Vagina (tissue), 2 donors: ENCODE results near the gene GNA15. TPM values are rescaled to one million over a fixed set of nuclear protein-coding genes. Genes with fewer than 3 reads are reported as not detected.

Experiments
- DNase-seq, 2 donors: peaks; one replicate each; pipeline ENCODE4 v3.0.0-alpha.2; 2017; ENCODE audit errors: extremely low spot score in 2 of 2
- H3K27ac ChIP-seq: fragments of 200-600 bp; sonication (generic); one replicate; pipeline ENCODE4 v1.5.1; 2019
- H3K27me3 ChIP-seq: fragments of 200-600 bp; sonication (generic); one replicate; pipeline ENCODE4 v1.5.1; 2019
- H3K36me3 ChIP-seq, 2 donors: fragments of 200-600 bp; sonication (generic); one replicate each; pipeline ENCODE4 v1.5.1; 2017 to 2019
- H3K4me1 ChIP-seq: fragments of 200-600 bp; sonication (generic); one replicate; pipeline ENCODE4 v1.5.1; 2019
- H3K4me3 ChIP-seq, 2 donors: fragments of 200-600 bp; sonication (generic); 1 replicate in 1 of 2; 2 replicates in 1 of 2; pipeline ENCODE4 v1.5.1; 2016 to 2019
- H3K9me3 ChIP-seq: fragments of 200-600 bp; sonication (generic); one replicate; pipeline ENCODE4 v1.5.1; 2019
- POLR2A ChIP-seq, 2 donors: fragments of 450-650 bp; IDR thresholded peaks; one replicate each; pipeline ENCODE4 v1.6.1; 2017; ENCODE audit warnings: antibody characterized with exemption in 2 of 2, mild to moderate bottlenecking in 2 of 2, moderate library complexity in 2 of 2
- POLR2AphosphoS5 ChIP-seq, 2 donors: sonication (generic); formaldehyde crosslinking; IDR thresholded peaks; one replicate each; pipeline ENCODE4 v1.9.0; 2017; ENCODE audit warnings: antibody characterized with exemption in 2 of 2, mild to moderate bottlenecking in 2 of 2, low read depth in 1 of 2; ENCODE audit not compliant: insufficient read depth in 1 of 2
- intact Hi-C: fragments of 100-400 bp; cut with DNase I; formaldehyde crosslinking; loops from one replicate; pipeline ENCODE4 v1.15.1; 2023
- total RNA-seq: library from RNA; depleted of rRNA; stranded (reverse); fragments of >200 nt; gene quantifications from one replicate; pipeline ENCODE4 v1.2.3, GENCODE V29; 2016
- TF ChIP-seq, protein P1 (sequence below), 3 experiments: fragments of 450-650 bp in 2 of 3; fragments of 200-600 bp in 1 of 3; sonication (generic) in 1 of 3; IDR thresholded peaks; one replicate each; pipeline ENCODE4 v1.5.1; 2017 to 2019; ENCODE audit warnings: antibody characterized with exemption in 3 of 3, mild to moderate bottlenecking in 2 of 3, moderate library complexity in 2 of 3

Gene GNA15
- total RNA-seq, 1 donor from 2014 or later: 28.2 TPM

DNA sequence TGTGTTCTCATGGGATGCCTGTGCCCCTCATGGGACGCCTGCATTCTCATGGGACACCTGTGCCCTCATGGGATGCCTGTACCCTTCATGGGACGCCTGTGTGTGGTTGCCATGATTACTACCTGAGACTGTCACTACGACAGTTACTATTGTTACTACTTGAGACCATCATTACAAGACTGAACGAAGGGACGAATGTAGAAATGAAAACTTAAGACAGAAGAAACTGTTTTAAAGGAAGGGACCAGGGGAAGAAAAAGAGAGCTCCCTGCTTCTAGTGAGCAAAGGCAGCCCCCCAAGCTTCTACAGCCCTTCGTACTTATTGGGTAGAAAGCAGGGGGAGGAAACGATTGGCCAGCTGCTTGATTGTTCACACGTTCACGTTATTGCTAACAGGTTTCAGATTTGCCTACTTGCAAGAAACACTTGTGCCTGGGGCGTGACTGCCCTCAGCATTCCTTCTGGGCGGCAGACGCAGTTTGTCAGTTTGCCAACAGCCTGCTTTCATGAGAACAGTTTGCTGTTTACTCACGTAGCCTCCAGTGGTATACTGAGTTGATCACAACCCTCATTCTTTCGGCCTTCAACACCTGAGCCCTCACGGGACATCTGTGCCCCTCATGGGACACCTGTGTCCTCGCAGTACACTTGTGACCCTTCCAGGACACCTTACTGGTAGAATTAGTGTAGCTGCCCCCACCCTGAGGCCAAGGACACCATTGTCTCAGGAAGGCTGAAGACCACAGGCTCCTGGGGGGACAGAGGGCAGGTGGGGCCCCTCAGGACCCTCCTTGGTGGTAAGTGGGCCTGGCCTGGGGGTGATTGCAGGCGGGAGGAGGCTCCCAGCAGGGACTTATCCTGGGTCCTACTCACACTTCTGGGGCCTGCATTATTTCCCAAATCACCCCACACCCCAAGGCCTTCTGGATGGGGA is 40.2 kb downstream of the GNA15 start:
- DNase-seq: no peak
- Histone ChIP-seq H3K36me3 (no peaks in the 10 kb centered on the region), H3K4me1 (peaks cover 21% of the 10 kb centered on the region), H3K27ac (no peak overlapping the region), H3K27me3 (no peaks in the 10 kb centered on the region), H3K4me3 (no peak overlapping the region), H3K9me3 (no peaks in the 10 kb centered on the region)
- intact Hi-C loops: no loop called here
- TF ChIP-seq POLR2A (IDR thresholded peaks at IDR 0.05): no peak
- TF ChIP-seq, protein P1, sequence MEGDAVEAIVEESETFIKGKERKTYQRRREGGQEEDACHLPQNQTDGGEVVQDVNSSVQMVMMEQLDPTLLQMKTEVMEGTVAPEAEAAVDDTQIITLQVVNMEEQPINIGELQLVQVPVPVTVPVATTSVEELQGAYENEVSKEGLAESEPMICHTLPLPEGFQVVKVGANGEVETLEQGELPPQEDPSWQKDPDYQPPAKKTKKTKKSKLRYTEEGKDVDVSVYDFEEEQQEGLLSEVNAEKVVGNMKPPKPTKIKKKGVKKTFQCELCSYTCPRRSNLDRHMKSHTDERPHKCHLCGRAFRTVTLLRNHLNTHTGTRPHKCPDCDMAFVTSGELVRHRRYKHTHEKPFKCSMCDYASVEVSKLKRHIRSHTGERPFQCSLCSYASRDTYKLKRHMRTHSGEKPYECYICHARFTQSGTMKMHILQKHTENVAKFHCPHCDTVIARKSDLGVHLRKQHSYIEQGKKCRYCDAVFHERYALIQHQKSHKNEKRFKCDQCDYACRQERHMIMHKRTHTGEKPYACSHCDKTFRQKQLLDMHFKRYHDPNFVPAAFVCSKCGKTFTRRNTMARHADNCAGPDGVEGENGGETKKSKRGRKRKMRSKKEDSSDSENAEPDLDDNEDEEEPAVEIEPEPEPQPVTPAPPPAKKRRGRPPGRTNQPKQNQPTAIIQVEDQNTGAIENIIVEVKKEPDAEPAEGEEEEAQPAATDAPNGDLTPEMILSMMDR (IDR thresholded peaks at IDR 0.05): no peak
- no peak for TF ChIP-seq POLR2AphosphoS5 (IDR thresholded peaks at IDR 0.05; ENCODE audit: insufficient read depth in 1 of 2, low read depth in 1 of 2)

DNA sequence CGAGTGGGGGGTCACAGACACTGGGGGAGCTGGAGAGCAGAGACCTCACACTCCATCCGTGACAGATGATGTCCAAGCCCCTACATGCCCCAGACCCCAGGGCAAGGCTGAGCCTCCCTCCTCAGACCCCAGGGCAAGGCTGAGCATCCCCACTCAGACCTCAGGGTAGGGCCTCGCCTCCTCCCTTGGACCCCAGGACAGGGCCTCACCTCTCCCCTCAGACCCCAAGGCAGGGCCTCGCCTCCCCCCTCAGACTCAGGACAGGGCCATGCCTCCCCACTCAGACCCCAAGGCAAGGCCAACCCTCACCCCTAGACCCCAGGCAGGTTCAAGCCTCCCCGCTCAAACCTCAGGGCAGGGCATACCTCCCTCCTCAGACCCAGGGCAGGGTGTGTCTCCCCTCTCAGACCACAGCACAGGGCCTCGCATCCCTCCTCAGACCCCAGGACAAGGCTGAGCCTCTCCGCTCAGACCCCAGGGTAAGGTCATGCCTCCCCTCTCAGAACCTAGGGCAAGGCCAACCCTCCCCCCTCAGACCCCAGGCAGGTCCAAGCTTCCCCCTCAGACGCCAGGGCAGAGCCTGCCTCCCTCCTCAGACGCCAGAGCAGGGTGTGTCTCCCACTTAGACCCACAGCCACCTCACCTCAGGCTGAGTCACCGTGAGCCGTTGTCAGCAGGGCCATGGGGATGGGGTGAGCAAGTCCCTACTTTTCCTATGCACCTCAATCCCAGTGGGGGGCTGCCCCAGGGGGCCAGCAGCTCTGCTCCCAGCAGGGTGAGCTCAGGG is 41.1 kb downstream of the GNA15 start:
- no peak overlapping the region for H3K27ac ChIP-seq

DNA sequence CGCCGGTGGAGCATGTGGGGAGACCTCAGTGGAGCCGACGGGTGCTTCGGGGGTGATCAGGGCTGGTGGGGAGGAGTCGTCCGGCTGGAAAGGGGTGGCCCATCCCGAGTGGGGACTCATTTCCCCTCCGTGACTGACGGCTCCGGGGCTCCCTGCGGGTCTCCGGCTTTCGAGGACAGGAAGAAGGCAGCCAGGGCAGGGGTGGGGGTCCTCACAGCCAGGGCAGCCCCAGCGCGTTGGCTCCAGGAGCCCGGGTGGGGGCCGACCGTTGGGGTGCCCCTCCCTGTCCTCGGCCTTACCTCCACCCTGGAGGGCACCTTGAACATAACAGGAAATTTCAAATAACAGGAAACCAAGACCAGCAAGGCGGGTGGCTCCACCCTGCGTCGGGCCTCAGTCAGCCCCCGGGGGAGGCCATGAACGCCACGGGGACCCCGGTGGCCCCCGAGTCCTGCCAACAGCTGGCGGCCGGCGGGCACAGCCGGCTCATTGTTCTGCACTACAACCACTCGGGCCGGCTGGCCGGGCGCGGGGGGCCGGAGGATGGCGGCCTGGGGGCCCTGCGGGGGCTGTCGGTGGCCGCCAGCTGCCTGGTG is 42.6 kb downstream of the GNA15 start, which contains the start of gene S1PR4:
Gene S1PR4 (plus strand): TSS at position 393 of the 596 bp plus-strand sequence. CDS start 24 bp downstream, at position 417.
- H3K27ac ChIP-seq: peak within 1 kb of the TSS; percentile 33
- no peaks in the 10 kb centered on the region for H3K36me3 ChIP-seq
- intact Hi-C loops: no loop called here
- H3K27me3 ChIP-seq: no peaks in the 10 kb centered on the region
- no peak for TF ChIP-seq POLR2A (IDR thresholded peaks at IDR 0.05)
- TF ChIP-seq POLR2AphosphoS5 (IDR thresholded peaks at IDR 0.05; ENCODE audit: insufficient read depth in 1 of 2, low read depth in 1 of 2): no peak
- TF ChIP-seq, protein P1 (IDR thresholded peaks at IDR 0.05): no peak
- no peaks in the 10 kb centered on the region for H3K9me3 ChIP-seq
- H3K4me3 ChIP-seq: peak within 1 kb of the TSS; percentile 9 to 30
- peaks cover 21% of the 10 kb centered on the region for H3K4me1 ChIP-seq
- DNase-seq: no peak

More for the DNA sequence above, 41.1 kb downstream of the GNA15 start:
- TF ChIP-seq POLR2AphosphoS5 (IDR thresholded peaks at IDR 0.05; ENCODE audit: insufficient read depth in 1 of 2, low read depth in 1 of 2) (peak in 1 of 2 donors; percentile 31), POLR2A (IDR thresholded peaks at IDR 0.05) (no peak)
- DNase-seq: no peak
- Histone ChIP-seq H3K4me1 (peaks cover 21% of the 10 kb centered on the region), H3K9me3 (no peaks in the 10 kb centered on the region), H3K4me3 (no peak overlapping the region), H3K36me3 (no peaks in the 10 kb centered on the region), H3K27me3 (no peaks in the 10 kb centered on the region)
- intact Hi-C loops: no loop called here

DNA sequence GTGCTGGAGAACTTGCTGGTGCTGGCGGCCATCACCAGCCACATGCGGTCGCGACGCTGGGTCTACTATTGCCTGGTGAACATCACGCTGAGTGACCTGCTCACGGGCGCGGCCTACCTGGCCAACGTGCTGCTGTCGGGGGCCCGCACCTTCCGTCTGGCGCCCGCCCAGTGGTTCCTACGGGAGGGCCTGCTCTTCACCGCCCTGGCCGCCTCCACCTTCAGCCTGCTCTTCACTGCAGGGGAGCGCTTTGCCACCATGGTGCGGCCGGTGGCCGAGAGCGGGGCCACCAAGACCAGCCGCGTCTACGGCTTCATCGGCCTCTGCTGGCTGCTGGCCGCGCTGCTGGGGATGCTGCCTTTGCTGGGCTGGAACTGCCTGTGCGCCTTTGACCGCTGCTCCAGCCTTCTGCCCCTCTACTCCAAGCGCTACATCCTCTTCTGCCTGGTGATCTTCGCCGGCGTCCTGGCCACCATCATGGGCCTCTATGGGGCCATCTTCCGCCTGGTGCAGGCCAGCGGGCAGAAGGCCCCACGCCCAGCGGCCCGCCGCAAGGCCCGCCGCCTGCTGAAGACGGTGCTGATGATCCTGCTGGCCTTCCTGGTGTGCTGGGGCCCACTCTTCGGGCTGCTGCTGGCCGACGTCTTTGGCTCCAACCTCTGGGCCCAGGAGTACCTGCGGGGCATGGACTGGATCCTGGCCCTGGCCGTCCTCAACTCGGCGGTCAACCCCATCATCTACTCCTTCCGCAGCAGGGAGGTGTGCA is 43.3 kb downstream of the GNA15 start:
- peaks cover 21% of the 10 kb centered on the region for H3K4me1 ChIP-seq
- no peak for TF ChIP-seq POLR2A (IDR thresholded peaks at IDR 0.05)
- TF ChIP-seq, protein P1 (IDR thresholded peaks at IDR 0.05): no peak
- TF ChIP-seq POLR2AphosphoS5 (IDR thresholded peaks at IDR 0.05; ENCODE audit: insufficient read depth in 1 of 2, low read depth in 1 of 2): no peak
- H3K36me3 ChIP-seq: no peaks in the 10 kb centered on the region
- H3K9me3 ChIP-seq: no peaks in the 10 kb centered on the region
- intact Hi-C loops: no loop called here
- H3K27me3 ChIP-seq: no peaks in the 10 kb centered on the region
- peak overlapping the region; percentile 33 for H3K27ac ChIP-seq
- DNase-seq: no peak
- H3K4me3 ChIP-seq: peak overlapping the region; percentile 9 to 30
